SK-N-SH (cell line): Measurements from ENCODE around the gene TGFBI. TPM values are rescaled to one million over a fixed set of nuclear protein-coding genes. Genes with fewer than 3 reads are reported as not detected.

Experiments used
- CTCF ChIA-PET: fragments of 300-600, 350-600 bp; formaldehyde crosslinking; extraction: SDS; loops from one replicate; lab custom pipeline; 2021; lab: Yijun Ruan, JAX
- POLR2A ChIA-PET: fragments of 350-600 bp; sonication (Branson Sonifier 250); formaldehyde crosslinking; extraction: SDS; loops from one replicate; lab custom pipeline; 2020; ENCODE audit warnings: antibody characterized with exemption, inconsistent platforms; lab: Yijun Ruan, JAX
- DNase-seq: peaks from one replicate; pipeline ENCODE4 v3.0.0; 2012
- H2AFZ ChIP-seq: fragments of 200-600 bp; sonication (generic); 2 replicates; pipeline ENCODE4 v1.8.1; 2016; ENCODE audit warnings: antibody characterized with exemption, mild to moderate bottlenecking, low read depth
- H3F3A ChIP-seq: fragments of 200-600 bp; sonication (generic); replicated peaks from 2 replicates; pipeline ENCODE3; 2016; ENCODE audit warnings: antibody characterized with exemption, mild to moderate bottlenecking; ENCODE audit not compliant: insufficient read depth
- H3K27ac ChIP-seq, 2 experiments: fragments of 200-500 bp in 1 of 2; fragments of 200-600 bp in 1 of 2; sonication (Bioruptor generic) in 1 of 2; sonication (generic), shearing (Covaris generic) in 1 of 2; 2 replicates each; pipeline versions ENCODE4 v1.5.1 to v1.6.1; 2014 to 2016; ENCODE audit warnings: low read depth in 2 of 2, inconsistent platforms in 1 of 2, low read length in 1 of 2, mild to moderate bottlenecking in 1 of 2, mixed read lengths in 1 of 2
- H3K27me3 ChIP-seq: fragments of 200-600 bp; sonication (generic), shearing (Covaris generic); 2 replicates; pipeline ENCODE4 v1.6.1; 2016; ENCODE audit warnings: mixed run types; ENCODE audit not compliant: insufficient read depth
- H3K36me3 ChIP-seq, 2 experiments: fragments of 200-500 bp in 1 of 2; fragments of 200-600 bp in 1 of 2; sonication (Bioruptor generic) in 1 of 2; sonication (generic) in 1 of 2; replicated peaks in 1 of 2; 2 replicates each; pipeline versions ENCODE3 to v1.5.1; 2014 to 2016; ENCODE audit warnings: low read length in 1 of 2, mild to moderate bottlenecking in 1 of 2; ENCODE audit not compliant: insufficient read depth in 2 of 2, control insufficient read depth in 1 of 2
- H3K4me1 ChIP-seq, 2 experiments: fragments of 200-500 bp in 1 of 2; fragments of 200-600 bp in 1 of 2; sonication (Bioruptor generic) in 1 of 2; sonication (generic), shearing (Covaris generic) in 1 of 2; 2 replicates each; pipeline versions ENCODE4 v1.5.1 to v1.6.1; 2014 to 2016; ENCODE audit warnings: low read depth in 1 of 2, low read length in 1 of 2, mixed run types in 1 of 2; ENCODE audit not compliant: insufficient read depth in 2 of 2, control insufficient read depth in 1 of 2
- H3K4me2 ChIP-seq: fragments of 200-600 bp; sonication (generic), shearing (Covaris generic); 2 replicates; pipeline ENCODE4 v1.6.1; 2017; ENCODE audit warnings: mixed run types
- H3K4me3 ChIP-seq, 2 experiments: fragments of 200-500 bp in 1 of 2; fragments of 200-600 bp in 1 of 2; sonication (Bioruptor generic) in 1 of 2; sonication (generic), shearing (Covaris generic) in 1 of 2; 2 replicates each; pipeline versions ENCODE4 v1.5.1 to v1.8.1; 2014 to 2016; ENCODE audit warnings: low read depth in 2 of 2, inconsistent platforms in 1 of 2, low read length in 1 of 2, mild to moderate bottlenecking in 1 of 2, mixed read lengths in 1 of 2, moderate library complexity in 1 of 2
- H3K79me2 ChIP-seq: fragments of 200-600 bp; sonication (generic); 2 replicates; pipeline ENCODE4 v1.8.1; 2017; ENCODE audit warnings: mild to moderate bottlenecking; ENCODE audit not compliant: insufficient read depth
- H3K9ac ChIP-seq: fragments of 200-600 bp; sonication (generic); 2 replicates; pipeline ENCODE4 v1.6.1; 2017; ENCODE audit warnings: mixed run types
- H3K9me2 ChIP-seq: fragments of 200-600 bp; sonication (generic); 2 replicates; pipeline ENCODE4 v1.6.1; 2017; ENCODE audit warnings: mixed run types
- H3K9me3 ChIP-seq: fragments of 200-600 bp; sonication (generic); 2 replicates; pipeline ENCODE4 v1.6.1; 2017; ENCODE audit warnings: mixed run types, mild to moderate bottlenecking, moderate library complexity
- H4K20me1 ChIP-seq: fragments of 200-600 bp; sonication (generic); 2 replicates; pipeline ENCODE4 v1.6.1; 2017; ENCODE audit warnings: mild to moderate bottlenecking, mixed run types; ENCODE audit not compliant: insufficient read depth
- CHD2 ChIP-seq: fragments of 150-350 bp; IDR thresholded peaks from 2 replicates; pipeline ENCODE4 v1.6.1; 2018; ENCODE audit warnings: low read length; ENCODE audit not compliant: partially characterized antibody
- ELF1 ChIP-seq: IDR thresholded peaks from 2 replicates; pipeline ENCODE4 v1.4.0; 2012
- EP300 ChIP-seq, 2 experiments: IDR thresholded peaks; 2 replicates each; pipeline versions ENCODE4 v1.4.0 to v1.6.1; 2012; ENCODE audit warnings: borderline replicate concordance in 1 of 2, low read depth in 1 of 2, low read length in 1 of 2
- EZH2phosphoT487 ChIP-seq: fragments of 200-600 bp; sonication (generic); IDR thresholded peaks from 2 replicates; pipeline ENCODE4 v1.6.1; 2017; ENCODE audit warnings: low read depth, mixed run types, mild to moderate bottlenecking, antibody characterized with exemption, moderate library complexity, borderline replicate concordance
- FOXJ3 ChIP-seq: sonication (generic); formaldehyde crosslinking; IDR thresholded peaks from 2 replicates; pipeline ENCODE4 v1.5.1; 2020; ENCODE audit warnings: mild to moderate bottlenecking, missing genetic modification reagents
- GABPA ChIP-seq: IDR thresholded peaks from 2 replicates; pipeline ENCODE4 v1.4.0; 2012; ENCODE audit warnings: low read depth, mild to moderate bottlenecking
- JUND ChIP-seq: IDR thresholded peaks from 2 replicates; pipeline ENCODE4 v1.4.0; 2012
- MAX ChIP-seq: IDR thresholded peaks from 2 replicates; pipeline ENCODE4 v1.4.0; 2012; ENCODE audit warnings: low read depth
- MXI1 ChIP-seq: IDR thresholded peaks from 2 replicates; pipeline ENCODE4 v1.6.1; 2012; ENCODE audit warnings: mild to moderate bottlenecking, low read depth, low read length, improper control_type of control experiment
- NFIC ChIP-seq: IDR thresholded peaks from 2 replicates; pipeline ENCODE4 v1.4.0; 2012; ENCODE audit warnings: borderline replicate concordance
- NRF1 ChIP-seq: IDR thresholded peaks from 2 replicates; pipeline ENCODE4 v1.6.1; 2012; ENCODE audit warnings: low read depth, mild to moderate bottlenecking, low read length
- POLR2AphosphoS5 ChIP-seq: IDR thresholded peaks from 2 replicates; pipeline ENCODE4 v1.6.1; 2012; ENCODE audit warnings: low read depth, low read length
- RAD21 ChIP-seq: IDR thresholded peaks from 2 replicates; pipeline ENCODE4 v1.6.1; 2012; ENCODE audit warnings: mild to moderate bottlenecking, low read length
- RFX5 ChIP-seq: IDR thresholded peaks from 2 replicates; pipeline ENCODE4 v1.6.1; 2012; ENCODE audit warnings: mild to moderate bottlenecking, improper control_type of control experiment, low read length
- RXRA ChIP-seq: IDR thresholded peaks from 2 replicates; pipeline ENCODE4 v1.4.0; 2012; ENCODE audit warnings: low read depth, mild to moderate bottlenecking, borderline replicate concordance
- TCF12 ChIP-seq: IDR thresholded peaks from 2 replicates; pipeline ENCODE4 v1.4.0; 2012
- USF1 ChIP-seq: IDR thresholded peaks from 2 replicates; pipeline ENCODE4 v1.4.0; 2012; ENCODE audit warnings: low read depth, borderline replicate concordance
- USF2 ChIP-seq: fragments of 150-350 bp; IDR thresholded peaks from 2 replicates; pipeline ENCODE4 v1.6.1; 2017; ENCODE audit warnings: antibody characterized with exemption, low read length, low read depth, borderline replicate concordance
- WGBS: methylation state at CpG from one replicate; pipeline ENCODE4 v1.1.6; 2017; ENCODE audit warnings: low lambda C conversion rate; 5-methylcytosine and 5-hydroxymethylcytosine counted together
- polyA plus RNA-seq, 3 experiments: library from polyadenylated mRNA; depleted of rRNA; stranded (reverse); fragments of >200 nt; gene quantifications; 2 replicates each; pipeline ENCODE4 v1.2.3, GENCODE V29; 2012
- TF ChIP-seq, protein P1 (sequence below): fragments of 200-600 bp; sonication (generic); IDR thresholded peaks from 2 replicates; pipeline ENCODE4 v1.6.1; 2017; ENCODE audit warnings: antibody characterized with exemption, mild to moderate bottlenecking, moderate library complexity
- TF ChIP-seq, protein P2 (sequence below): IDR thresholded peaks from 2 replicates; pipeline ENCODE4 v1.4.0; 2012; ENCODE audit warnings: low read depth, borderline replicate concordance
- TF ChIP-seq, protein P3 (sequence below): IDR thresholded peaks from 2 replicates; pipeline ENCODE4; 2012
- TF ChIP-seq, protein P4 (sequence below): fragments of 150-350 bp; IDR thresholded peaks from 2 replicates; pipeline ENCODE4 v1.6.1; 2016; ENCODE audit warnings: mild to moderate bottlenecking, low read depth, low read length

The TGFBI gene
- polyA plus RNA-seq, 1 of the 3 experiments (the other 2 are of a cell fraction) = 2,678 TPM

- TF ChIP-seq USF2 (no peak), RXRA (no peak), FOXJ3 (CRISPR knock-in tag) (peak; percentile 84), JUND (no peak), RFX5 (no peak), USF1 (no peak), CHD2 (peak; percentile 85), GABPA (no peak), MXI1 (peak; percentile 47; the same call in 1 of the 2 replicates), EZH2phosphoT487 (no peak), TCF12 (peak; percentile 66), RAD21 (no peak), NRF1 (peak; percentile 8; the same call in 1 of the 2 replicates), ELF1 (no peak)
- TF ChIP-seq, protein P1, sequence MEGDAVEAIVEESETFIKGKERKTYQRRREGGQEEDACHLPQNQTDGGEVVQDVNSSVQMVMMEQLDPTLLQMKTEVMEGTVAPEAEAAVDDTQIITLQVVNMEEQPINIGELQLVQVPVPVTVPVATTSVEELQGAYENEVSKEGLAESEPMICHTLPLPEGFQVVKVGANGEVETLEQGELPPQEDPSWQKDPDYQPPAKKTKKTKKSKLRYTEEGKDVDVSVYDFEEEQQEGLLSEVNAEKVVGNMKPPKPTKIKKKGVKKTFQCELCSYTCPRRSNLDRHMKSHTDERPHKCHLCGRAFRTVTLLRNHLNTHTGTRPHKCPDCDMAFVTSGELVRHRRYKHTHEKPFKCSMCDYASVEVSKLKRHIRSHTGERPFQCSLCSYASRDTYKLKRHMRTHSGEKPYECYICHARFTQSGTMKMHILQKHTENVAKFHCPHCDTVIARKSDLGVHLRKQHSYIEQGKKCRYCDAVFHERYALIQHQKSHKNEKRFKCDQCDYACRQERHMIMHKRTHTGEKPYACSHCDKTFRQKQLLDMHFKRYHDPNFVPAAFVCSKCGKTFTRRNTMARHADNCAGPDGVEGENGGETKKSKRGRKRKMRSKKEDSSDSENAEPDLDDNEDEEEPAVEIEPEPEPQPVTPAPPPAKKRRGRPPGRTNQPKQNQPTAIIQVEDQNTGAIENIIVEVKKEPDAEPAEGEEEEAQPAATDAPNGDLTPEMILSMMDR = no peak
- TF ChIP-seq, protein P2, sequence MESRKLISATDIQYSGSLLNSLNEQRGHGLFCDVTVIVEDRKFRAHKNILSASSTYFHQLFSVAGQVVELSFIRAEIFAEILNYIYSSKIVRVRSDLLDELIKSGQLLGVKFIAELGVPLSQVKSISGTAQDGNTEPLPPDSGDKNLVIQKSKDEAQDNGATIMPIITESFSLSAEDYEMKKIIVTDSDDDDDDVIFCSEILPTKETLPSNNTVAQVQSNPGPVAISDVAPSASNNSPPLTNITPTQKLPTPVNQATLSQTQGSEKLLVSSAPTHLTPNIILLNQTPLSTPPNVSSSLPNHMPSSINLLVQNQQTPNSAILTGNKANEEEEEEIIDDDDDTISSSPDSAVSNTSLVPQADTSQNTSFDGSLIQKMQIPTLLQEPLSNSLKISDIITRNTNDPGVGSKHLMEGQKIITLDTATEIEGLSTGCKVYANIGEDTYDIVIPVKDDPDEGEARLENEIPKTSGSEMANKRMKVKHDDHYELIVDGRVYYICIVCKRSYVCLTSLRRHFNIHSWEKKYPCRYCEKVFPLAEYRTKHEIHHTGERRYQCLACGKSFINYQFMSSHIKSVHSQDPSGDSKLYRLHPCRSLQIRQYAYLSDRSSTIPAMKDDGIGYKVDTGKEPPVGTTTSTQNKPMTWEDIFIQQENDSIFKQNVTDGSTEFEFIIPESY = no peak
These were observed 2.3 kb downstream of the TGFBI start (continued) for GRCh38 chr5:136030956-136031611.

GRCh38 chr5:136031711-136032110, 2.9 kb downstream of the TGFBI start:
- ChIA-PET CTCF (interaction anchor here (1.0 to 2.0 kb wide), 5 partner anchors 12 to 95 kb away, joined by 3 to 7 read pairs (median 5); no protein-coding TSS in a partner anchor), POLR2A (no interaction called here)
- Histone ChIP-seq H3K79me2 (peaks cover 75% of the 10 kb centered on the region), H3K9ac (peak overlapping the region; percentile 84; the same call in 1 of the 2 replicates), H3K27ac (peak overlapping the region; percentile 72 to 85), H3K9me3 (no peaks in the 10 kb centered on the region), H3K4me3 (peak overlapping the region; percentile 58 to 71; a peak in 3 of 4 replicates), H3K4me2 (peak overlapping the region; percentile 84), H3K27me3 (no peaks in the 10 kb centered on the region), H3K9me2 (no peaks in the 10 kb centered on the region), H2AFZ (no peak overlapping the region), H3F3A (peaks cover 56% of the 10 kb centered on the region), H3K36me3 (peaks cover 30 to 60% of the 10 kb centered on the region in 2 experiments), H4K20me1 (peaks cover 57% of the 10 kb centered on the region), H3K4me1 (peaks cover 45 to 51% of the 10 kb centered on the region in 2 experiments)
- WGBS = 45% methylated on average over 6 of the region's 6 CpGs
- DNase-seq = no peak
- no peak for TF ChIP-seq NFIC
- TF ChIP-seq, protein P3, sequence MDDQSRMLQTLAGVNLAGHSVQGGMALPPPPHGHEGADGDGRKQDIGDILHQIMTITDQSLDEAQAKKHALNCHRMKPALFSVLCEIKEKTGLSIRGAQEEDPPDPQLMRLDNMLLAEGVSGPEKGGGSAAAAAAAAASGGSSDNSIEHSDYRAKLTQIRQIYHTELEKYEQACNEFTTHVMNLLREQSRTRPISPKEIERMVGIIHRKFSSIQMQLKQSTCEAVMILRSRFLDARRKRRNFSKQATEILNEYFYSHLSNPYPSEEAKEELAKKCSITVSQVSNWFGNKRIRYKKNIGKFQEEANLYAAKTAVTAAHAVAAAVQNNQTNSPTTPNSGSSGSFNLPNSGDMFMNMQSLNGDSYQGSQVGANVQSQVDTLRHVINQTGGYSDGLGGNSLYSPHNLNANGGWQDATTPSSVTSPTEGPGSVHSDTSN = no peak
- TF ChIP-seq RAD21 = no peak
- TF ChIP-seq POLR2AphosphoS5 = no peak
- TF ChIP-seq, protein P4, sequence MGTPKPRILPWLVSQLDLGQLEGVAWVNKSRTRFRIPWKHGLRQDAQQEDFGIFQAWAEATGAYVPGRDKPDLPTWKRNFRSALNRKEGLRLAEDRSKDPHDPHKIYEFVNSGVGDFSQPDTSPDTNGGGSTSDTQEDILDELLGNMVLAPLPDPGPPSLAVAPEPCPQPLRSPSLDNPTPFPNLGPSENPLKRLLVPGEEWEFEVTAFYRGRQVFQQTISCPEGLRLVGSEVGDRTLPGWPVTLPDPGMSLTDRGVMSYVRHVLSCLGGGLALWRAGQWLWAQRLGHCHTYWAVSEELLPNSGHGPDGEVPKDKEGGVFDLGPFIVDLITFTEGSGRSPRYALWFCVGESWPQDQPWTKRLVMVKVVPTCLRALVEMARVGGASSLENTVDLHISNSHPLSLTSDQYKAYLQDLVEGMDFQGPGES = no peak
- no peak for TF ChIP-seq EP300 (IDR thresholded peaks at IDR 0.05; ENCODE audit: borderline replicate concordance in 1 of 2, low read depth in 1 of 2, low read length in 1 of 2)
- TF ChIP-seq, protein P1 = no peak
- TF ChIP-seq MAX = no peak
